Measurements from ENCODE around the gene HEMK1. TPM values are rescaled to one million over a fixed set of nuclear protein-coding genes. Genes with fewer than 3 reads are reported as not detected.

The HEMK1 gene
- total RNA-seq, 1 experiment from 2014 or later, result 12.6 TPM

DNA sequence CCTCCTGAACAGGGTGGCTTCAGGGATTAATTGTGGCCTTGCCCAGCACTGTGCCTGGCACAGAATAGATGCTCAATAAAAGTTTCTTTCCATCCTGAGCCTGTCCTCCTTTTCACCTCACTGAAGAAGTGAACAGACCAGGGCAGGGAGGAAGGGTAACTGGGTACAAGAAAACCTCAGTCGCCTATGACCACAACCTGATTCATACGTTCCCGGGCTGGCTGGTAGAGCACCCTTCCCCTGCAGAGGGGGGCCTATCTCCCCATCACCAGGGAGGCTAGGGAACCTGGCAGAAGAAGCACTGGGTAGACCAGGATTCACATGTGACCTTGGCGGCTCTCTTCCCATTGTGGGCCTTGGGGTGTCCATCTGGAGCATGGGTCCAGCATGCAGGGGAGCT, 38.1 kb upstream of the HEMK1 start:
- Mint-ChIP-seq H3K4me1 (ENCODE audit: low read depth, unreplicated experiment) (no peaks in the 10 kb centered on the region), H3K4me3 (ENCODE audit: unreplicated experiment) (no peak overlapping the region), H3K27me3 (ENCODE audit: insufficient read depth, unreplicated experiment) (peaks cover 29% of the 10 kb centered on the region), H3K9me3 (ENCODE audit: unreplicated experiment) (no peaks in the 10 kb centered on the region), H3K36me3 (ENCODE audit: insufficient read depth, unreplicated experiment) (no peaks in the 10 kb centered on the region), H3K27ac (ENCODE audit: unreplicated experiment) (no peak overlapping the region)
- no peaks in the 10 kb centered on the region for H3K36me3 ChIP-seq (ENCODE audit: control insufficient read depth, insufficient read depth, low read length)
- H3K27me3 ChIP-seq (replicated peaks; ENCODE audit: control insufficient read depth, insufficient read depth, low read length), result peaks cover 2% of the 10 kb centered on the region
- POLR2A ChIA-PET, result no interaction called here
- TF ChIP-seq, protein P1, sequence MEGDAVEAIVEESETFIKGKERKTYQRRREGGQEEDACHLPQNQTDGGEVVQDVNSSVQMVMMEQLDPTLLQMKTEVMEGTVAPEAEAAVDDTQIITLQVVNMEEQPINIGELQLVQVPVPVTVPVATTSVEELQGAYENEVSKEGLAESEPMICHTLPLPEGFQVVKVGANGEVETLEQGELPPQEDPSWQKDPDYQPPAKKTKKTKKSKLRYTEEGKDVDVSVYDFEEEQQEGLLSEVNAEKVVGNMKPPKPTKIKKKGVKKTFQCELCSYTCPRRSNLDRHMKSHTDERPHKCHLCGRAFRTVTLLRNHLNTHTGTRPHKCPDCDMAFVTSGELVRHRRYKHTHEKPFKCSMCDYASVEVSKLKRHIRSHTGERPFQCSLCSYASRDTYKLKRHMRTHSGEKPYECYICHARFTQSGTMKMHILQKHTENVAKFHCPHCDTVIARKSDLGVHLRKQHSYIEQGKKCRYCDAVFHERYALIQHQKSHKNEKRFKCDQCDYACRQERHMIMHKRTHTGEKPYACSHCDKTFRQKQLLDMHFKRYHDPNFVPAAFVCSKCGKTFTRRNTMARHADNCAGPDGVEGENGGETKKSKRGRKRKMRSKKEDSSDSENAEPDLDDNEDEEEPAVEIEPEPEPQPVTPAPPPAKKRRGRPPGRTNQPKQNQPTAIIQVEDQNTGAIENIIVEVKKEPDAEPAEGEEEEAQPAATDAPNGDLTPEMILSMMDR (IDR thresholded peaks at IDR 0.05; ENCODE audit: insufficient read depth in 1 of 2, low read depth in 1 of 2, low read length in 1 of 2, severe bottlenecking in 1 of 2, unreplicated experiment in 1 of 2), result no peak
- peaks cover 4% of the 10 kb centered on the region; the same call in 1 of the 2 replicates for H3K4me1 ChIP-seq
- H3K9me3 ChIP-seq, result no peaks in the 10 kb centered on the region
- no peak for DNase-seq
- CTCF ChIA-PET, result interaction anchor here (1.4 kb wide), 1 partner anchor 11 kb away, joined by 4 read pairs; no protein-coding TSS in a partner anchor
- intact Hi-C loops (cut with micrococcal nuclease; ENCODE audit: unreplicated experiment), result no loop called here
- H3K4me3 ChIP-seq (ENCODE audit: low read depth, low read length), result no peak overlapping the region
- no TSS peak for BruUV-seq (replicated peaks)

DNA sequence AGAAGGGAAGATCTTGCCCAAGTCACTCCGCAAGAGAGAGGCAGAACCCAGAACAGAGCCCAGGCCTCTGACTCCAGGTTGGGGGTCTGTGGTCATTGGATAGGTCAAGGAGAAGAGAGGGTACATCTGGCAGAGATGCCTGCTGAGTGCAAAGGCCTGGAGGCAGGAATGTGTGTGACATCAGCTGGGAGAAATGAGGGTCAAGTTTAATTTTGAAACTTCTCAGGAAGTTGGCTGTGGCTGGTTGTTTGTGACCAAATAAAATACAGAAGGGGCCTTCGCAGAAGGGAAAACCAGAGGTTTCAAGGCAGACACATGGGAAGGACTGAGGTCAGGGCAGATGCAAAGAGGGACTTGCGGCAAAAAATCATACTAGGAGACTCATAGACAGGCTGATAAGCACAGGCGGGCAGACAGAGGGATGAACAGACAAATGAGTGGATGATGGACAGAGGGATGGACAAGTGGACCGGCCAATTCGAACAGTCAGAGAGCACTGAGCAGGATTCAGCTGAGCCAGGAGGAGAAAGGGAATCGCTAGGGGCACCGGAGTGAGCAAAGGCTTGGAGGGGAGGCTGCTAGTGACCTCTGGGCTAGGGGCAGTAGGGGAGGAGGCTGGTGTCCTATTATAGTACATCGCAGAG, 37.1 kb upstream of the HEMK1 start:
- peaks cover 36% of the 10 kb centered on the region for H3K27me3 Mint-ChIP-seq (ENCODE audit: insufficient read depth, unreplicated experiment)
- no peaks in the 10 kb centered on the region for H3K9me3 ChIP-seq
- H3K9me3 Mint-ChIP-seq (ENCODE audit: unreplicated experiment), result no peaks in the 10 kb centered on the region
- peaks cover 2% of the 10 kb centered on the region for H3K27me3 ChIP-seq (replicated peaks; ENCODE audit: control insufficient read depth, insufficient read depth, low read length)
- no peak overlapping the region for H3K4me3 ChIP-seq (ENCODE audit: low read depth, low read length)
- intact Hi-C loops (cut with micrococcal nuclease; ENCODE audit: unreplicated experiment), result no loop called here
- peaks cover 4% of the 10 kb centered on the region; the same call in 1 of the 2 replicates for H3K4me1 ChIP-seq
- H3K4me3 Mint-ChIP-seq (ENCODE audit: unreplicated experiment), result no peak overlapping the region
- H3K36me3 ChIP-seq (ENCODE audit: control insufficient read depth, insufficient read depth, low read length), result no peaks in the 10 kb centered on the region
- H3K36me3 Mint-ChIP-seq (ENCODE audit: insufficient read depth, unreplicated experiment), result no peaks in the 10 kb centered on the region
- no peak overlapping the region for H3K27ac Mint-ChIP-seq (ENCODE audit: unreplicated experiment)
- ChIA-PET CTCF (interaction anchor here (1.4 kb wide), 1 partner anchor 10 kb away, joined by 4 read pairs; no protein-coding TSS in a partner anchor), POLR2A (no interaction called here)
- BruUV-seq (replicated peaks), result no TSS peak
- TF ChIP-seq, protein P1 (IDR thresholded peaks at IDR 0.05; ENCODE audit: insufficient read depth in 1 of 2, low read depth in 1 of 2, low read length in 1 of 2, severe bottlenecking in 1 of 2, unreplicated experiment in 1 of 2), result no peak
- no peaks in the 10 kb centered on the region for H3K4me1 Mint-ChIP-seq (ENCODE audit: low read depth, unreplicated experiment)
- no peak for DNase-seq

DNA sequence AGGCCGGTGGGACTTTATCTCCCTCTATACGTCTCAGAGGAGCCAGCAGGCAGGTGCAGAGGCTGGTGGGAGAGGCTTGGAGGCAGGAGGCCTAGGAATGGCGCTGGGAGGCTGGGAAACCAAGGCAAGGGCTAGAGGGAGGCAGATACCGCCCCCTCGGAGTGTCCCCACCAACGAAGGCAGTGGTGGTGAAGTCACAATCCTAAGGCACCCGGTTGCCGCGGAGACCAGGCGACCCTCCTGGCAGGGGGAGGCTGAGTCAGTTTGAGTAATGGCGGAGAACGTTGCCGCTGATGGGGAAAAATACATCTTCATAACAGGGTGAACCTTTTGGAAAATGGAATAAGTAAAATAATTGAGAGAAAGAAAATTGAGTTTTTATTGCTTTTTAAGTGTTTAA, 36.0 kb upstream of the HEMK1 start:
- POLR2A ChIA-PET, result no interaction called here
- TF ChIP-seq, protein P1 (IDR thresholded peaks at IDR 0.05; ENCODE audit: insufficient read depth in 1 of 2, low read depth in 1 of 2, low read length in 1 of 2, severe bottlenecking in 1 of 2, unreplicated experiment in 1 of 2), result no peak
- no peaks in the 10 kb centered on the region for H3K36me3 ChIP-seq (ENCODE audit: control insufficient read depth, insufficient read depth, low read length)
- no peak for DNase-seq
- intact Hi-C loops (cut with micrococcal nuclease; ENCODE audit: unreplicated experiment), result no loop called here
- no TSS peak for BruUV-seq (replicated peaks)
- Mint-ChIP-seq H3K4me1 (ENCODE audit: low read depth, unreplicated experiment) (no peaks in the 10 kb centered on the region), H3K36me3 (ENCODE audit: insufficient read depth, unreplicated experiment) (no peaks in the 10 kb centered on the region), H3K4me3 (ENCODE audit: unreplicated experiment) (no peak overlapping the region), H3K27ac (ENCODE audit: unreplicated experiment) (no peak overlapping the region), H3K27me3 (ENCODE audit: insufficient read depth, unreplicated experiment) (peaks cover 37% of the 10 kb centered on the region), H3K9me3 (ENCODE audit: unreplicated experiment) (no peaks in the 10 kb centered on the region)
- peaks cover 2% of the 10 kb centered on the region for H3K27me3 ChIP-seq (replicated peaks; ENCODE audit: control insufficient read depth, insufficient read depth, low read length)
- no peak overlapping the region for H3K4me3 ChIP-seq (ENCODE audit: low read depth, low read length)
- peaks cover 4% of the 10 kb centered on the region; the same call in 1 of the 2 replicates for H3K4me1 ChIP-seq
- CTCF ChIA-PET, result no interaction called here
- no peaks in the 10 kb centered on the region for H3K9me3 ChIP-seq
